OCI-LY1 (cell line): ENCODE data around the gene ITLN1.

Source experiments
- EZH2 ChIP-seq: fragments of 200-600 bp; sonication (generic), shearing (Covaris generic); IDR thresholded peaks from 2 replicates; pipeline ENCODE4 v1.8.0; 2017; ENCODE audit warnings: borderline replicate concordance, mixed run types, mild to moderate bottlenecking, antibody characterized with exemption, low read length, moderate library complexity, mixed read lengths
- TF ChIP-seq, protein P1 (sequence below): fragments of 200-600 bp; sonication (generic), shearing (Covaris generic); IDR thresholded peaks from 2 replicates; pipeline ENCODE4 v1.5.1; 2017; ENCODE audit warnings: mild to moderate bottlenecking, antibody characterized with exemption, low read length, moderate library complexity, mixed read lengths

- TF ChIP-seq, protein P1, sequence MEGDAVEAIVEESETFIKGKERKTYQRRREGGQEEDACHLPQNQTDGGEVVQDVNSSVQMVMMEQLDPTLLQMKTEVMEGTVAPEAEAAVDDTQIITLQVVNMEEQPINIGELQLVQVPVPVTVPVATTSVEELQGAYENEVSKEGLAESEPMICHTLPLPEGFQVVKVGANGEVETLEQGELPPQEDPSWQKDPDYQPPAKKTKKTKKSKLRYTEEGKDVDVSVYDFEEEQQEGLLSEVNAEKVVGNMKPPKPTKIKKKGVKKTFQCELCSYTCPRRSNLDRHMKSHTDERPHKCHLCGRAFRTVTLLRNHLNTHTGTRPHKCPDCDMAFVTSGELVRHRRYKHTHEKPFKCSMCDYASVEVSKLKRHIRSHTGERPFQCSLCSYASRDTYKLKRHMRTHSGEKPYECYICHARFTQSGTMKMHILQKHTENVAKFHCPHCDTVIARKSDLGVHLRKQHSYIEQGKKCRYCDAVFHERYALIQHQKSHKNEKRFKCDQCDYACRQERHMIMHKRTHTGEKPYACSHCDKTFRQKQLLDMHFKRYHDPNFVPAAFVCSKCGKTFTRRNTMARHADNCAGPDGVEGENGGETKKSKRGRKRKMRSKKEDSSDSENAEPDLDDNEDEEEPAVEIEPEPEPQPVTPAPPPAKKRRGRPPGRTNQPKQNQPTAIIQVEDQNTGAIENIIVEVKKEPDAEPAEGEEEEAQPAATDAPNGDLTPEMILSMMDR = no peak
- no peak for TF ChIP-seq EZH2
Observed at GRCh38 chr1:160911925-160912324, 26.9 kb upstream of the ITLN1 start.
